GM19372 (cell line): Measurements from ENCODE around the gene APCDD1L.
"Not testable (repeated sequence)": the region's sequence is repeated elsewhere in the genome, so short reads cannot be mapped to it uniquely, and the experiment has no call there.

Experiments
- ATAC-seq: cut with Tn5 transposase; IDR thresholded peaks from one replicate; pipeline ENCODE4 v1.9.1; 2021; ENCODE audit warnings: mild to moderate bottlenecking, low read depth, moderate library complexity; ENCODE audit not compliant: unreplicated experiment

The APCDD1L gene

GRCh38 chr20:58420798-58421496 lies 94.3 kb downstream of the APCDD1L start:
- ATAC-seq = no peak

GRCh38 chr20:58418949-58419748 lies 96.0 kb downstream of the APCDD1L start:
- no peak for ATAC-seq

GRCh38 chr20:58417438-58417837 lies 97.8 kb downstream of the APCDD1L start:
- no peak for ATAC-seq

GRCh38 chr20:58416835-58417234 lies 98.4 kb downstream of the APCDD1L start:
- ATAC-seq = no peak

GRCh38 chr20:58416057-58416456 lies 99.1 kb downstream of the APCDD1L start:
- no peak for ATAC-seq

- ATAC-seq = not testable (repeated sequence)
These were observed 100.4 kb downstream of the APCDD1L start for GRCh38 chr20:58414786-58415185.

- not testable (repeated sequence) for ATAC-seq
These were observed 101.0 kb downstream of the APCDD1L start for GRCh38 chr20:58414216-58414615.
